ENCODE results near the gene NRXN3. TPM values are rescaled to one million over a fixed set of nuclear protein-coding genes. Genes with fewer than 3 reads are reported as not detected.
"Not testable (repeated sequence)": the region's sequence is repeated elsewhere in the genome, so short reads cannot be mapped to it uniquely, and the experiment has no call there.

NRXN3 gene
- total RNA-seq, 5 donors from 2014 or later (not counting 1 experiment from before 2014, with no cell fraction given) = not detected

- H3K36me3 Mint-ChIP-seq = no peaks in the 10 kb centered on the region
- H3K27me3 Mint-ChIP-seq = peaks cover 0 to 7% of the 10 kb centered on the region in 2 donors
- Histone ChIP-seq H3K4me1 (ENCODE audit: control insufficient read depth in 1 of 2, extremely low read depth in 1 of 2, insufficient read depth in 2 of 2, low read length in 2 of 2) (no peaks in the 10 kb centered on the region), H3K36me3 (ENCODE audit: control insufficient read depth in 2 of 2, extremely low read depth in 1 of 2, insufficient read depth in 1 of 2, low read length in 1 of 2) (no peaks in the 10 kb centered on the region), H3K4me3 (ENCODE audit: control insufficient read depth in 1 of 2, extremely low read depth in 1 of 2, low read length in 1 of 2) (no peak overlapping the region), H3K27ac (ENCODE audit: low read length) (no peak overlapping the region), H3K27me3 (replicated peaks in 1 of 2; ENCODE audit: control insufficient read depth in 2 of 2, extremely low read depth in 1 of 2, insufficient read depth in 2 of 2, low read length in 1 of 2) (no peaks in the 10 kb centered on the region), H3K9me3 (no peaks in the 10 kb centered on the region)
- no peak for DNase-seq
- H3K9me3 Mint-ChIP-seq = no peaks in the 10 kb centered on the region
- ChIA-PET CTCF (no interaction called here), POLR2A (no interaction called here)
- H3K4me1 Mint-ChIP-seq = no peaks in the 10 kb centered on the region
- ATAC-seq (replicated peaks in 1 of 4) = no peak
- no peak overlapping the region for H3K4me3 Mint-ChIP-seq
- H3K27ac Mint-ChIP-seq = no peak overlapping the region
- 13% methylated on average over 2 of the region's 2 CpGs for WGBS (ENCODE audit: insufficient coverage)
Observed at GRCh38 chr14:78425330-78425729, 255.2 kb downstream of the NRXN3 start.

- ATAC-seq (replicated peaks in 1 of 4) (no peak), DNase-seq (no peak)
- Histone ChIP-seq H3K9me3 (no peaks in the 10 kb centered on the region), H3K36me3 (ENCODE audit: control insufficient read depth in 2 of 2, extremely low read depth in 1 of 2, insufficient read depth in 1 of 2, low read length in 1 of 2) (no peaks in the 10 kb centered on the region), H3K4me1 (ENCODE audit: control insufficient read depth in 1 of 2, extremely low read depth in 1 of 2, insufficient read depth in 2 of 2, low read length in 2 of 2) (no peaks in the 10 kb centered on the region), H3K4me3 (ENCODE audit: control insufficient read depth in 1 of 2, extremely low read depth in 1 of 2, low read length in 1 of 2) (no peak overlapping the region), H3K27ac (ENCODE audit: low read length) (no peak overlapping the region), H3K27me3 (replicated peaks in 1 of 2; ENCODE audit: control insufficient read depth in 2 of 2, extremely low read depth in 1 of 2, insufficient read depth in 2 of 2, low read length in 1 of 2) (no peaks in the 10 kb centered on the region)
- Mint-ChIP-seq H3K27ac (no peak overlapping the region), H3K9me3 (no peaks in the 10 kb centered on the region), H3K4me1 (no peaks in the 10 kb centered on the region), H3K36me3 (no peaks in the 10 kb centered on the region), H3K27me3 (peaks cover 0 to 7% of the 10 kb centered on the region in 2 donors), H3K4me3 (no peak overlapping the region)
- 64% methylated on average over 3 of the region's 4 CpGs for WGBS (ENCODE audit: insufficient coverage)
- ChIA-PET CTCF (no interaction called here), POLR2A (no interaction called here)
Observed at GRCh38 chr14:78425782-78426181, 255.6 kb downstream of the NRXN3 start.

GRCh38 chr14:78432046-78432445 lies 261.9 kb downstream of the NRXN3 start:
- Mint-ChIP-seq H3K9me3 (no peaks in the 10 kb centered on the region), H3K4me3 (no peak overlapping the region), H3K36me3 (no peaks in the 10 kb centered on the region), H3K4me1 (no peaks in the 10 kb centered on the region), H3K27me3 (no peaks in the 10 kb centered on the region), H3K27ac (no peak overlapping the region)
- H3K36me3 ChIP-seq (ENCODE audit: control insufficient read depth in 2 of 2, extremely low read depth in 1 of 2, insufficient read depth in 1 of 2, low read length in 1 of 2) = no peaks in the 10 kb centered on the region
- H3K27me3 ChIP-seq (replicated peaks in 1 of 2; ENCODE audit: control insufficient read depth in 2 of 2, extremely low read depth in 1 of 2, insufficient read depth in 2 of 2, low read length in 1 of 2) = no peaks in the 10 kb centered on the region
- no peak for DNase-seq
- no peak for ATAC-seq (replicated peaks in 1 of 4)
- H3K4me1 ChIP-seq (ENCODE audit: control insufficient read depth in 1 of 2, extremely low read depth in 1 of 2, insufficient read depth in 2 of 2, low read length in 2 of 2) = no peaks in the 10 kb centered on the region
- H3K27ac ChIP-seq (ENCODE audit: low read length) = no peak overlapping the region
- POLR2A ChIA-PET = no interaction called here
- CTCF ChIA-PET = interaction anchor here in 1 of 2 donors (0.6 kb wide), 1 partner anchor 134 kb away, joined by 3 read pairs; no protein-coding TSS in a partner anchor
- no peak overlapping the region for H3K4me3 ChIP-seq (ENCODE audit: control insufficient read depth in 1 of 2, extremely low read depth in 1 of 2, low read length in 1 of 2)
- H3K9me3 ChIP-seq = no peaks in the 10 kb centered on the region
- 100% methylated on average over 1 of the region's 1 CpG for WGBS (ENCODE audit: insufficient coverage)

GRCh38 chr14:78437448-78437847 lies 267.3 kb downstream of the NRXN3 start:
- CTCF ChIA-PET; H3K36me3 ChIP-seq (ENCODE audit: control insufficient read depth in 2 of 2, extremely low read depth in 1 of 2, insufficient read depth in 1 of 2, low read length in 1 of 2); POLR2A ChIA-PET; H3K27me3 ChIP-seq (replicated peaks in 1 of 2; ENCODE audit: control insufficient read depth in 2 of 2, extremely low read depth in 1 of 2, insufficient read depth in 2 of 2, low read length in 1 of 2); H3K27ac ChIP-seq (ENCODE audit: low read length); H3K4me3 ChIP-seq (ENCODE audit: control insufficient read depth in 1 of 2, extremely low read depth in 1 of 2, low read length in 1 of 2); H3K36me3 Mint-ChIP-seq; H3K27me3 Mint-ChIP-seq; H3K4me1 ChIP-seq (ENCODE audit: control insufficient read depth in 1 of 2, extremely low read depth in 1 of 2, insufficient read depth in 2 of 2, low read length in 2 of 2); H3K4me3 Mint-ChIP-seq; H3K9me3 ChIP-seq; H3K27ac Mint-ChIP-seq; DNase-seq; H3K4me1 Mint-ChIP-seq; H3K9me3 Mint-ChIP-seq; ATAC-seq (replicated peaks in 1 of 4): not testable (repeated sequence)
- 50% methylated on average over 2 of the region's 3 CpGs for WGBS (ENCODE audit: insufficient coverage)

- Mint-ChIP-seq H3K9me3 (peaks cover 0 to 4% (median 0%) of the 10 kb centered on the region in 3 donors), H3K27ac (no peak overlapping the region), H3K4me1 (no peaks in the 10 kb centered on the region), H3K4me3 (no peak overlapping the region), H3K27me3 (peaks cover 9 to 10% of the 10 kb centered on the region in 2 donors), H3K36me3 (no peaks in the 10 kb centered on the region)
- ATAC-seq (replicated peaks in 1 of 4) (no peak), DNase-seq (no peak)
- Histone ChIP-seq H3K4me3 (ENCODE audit: control insufficient read depth in 1 of 2, extremely low read depth in 1 of 2, low read length in 1 of 2) (no peak overlapping the region), H3K27ac (ENCODE audit: low read length) (no peak overlapping the region), H3K9me3 (no peaks in the 10 kb centered on the region), H3K27me3 (replicated peaks in 1 of 2; ENCODE audit: control insufficient read depth in 2 of 2, extremely low read depth in 1 of 2, insufficient read depth in 2 of 2, low read length in 1 of 2) (peaks cover 0 to 5% of the 10 kb centered on the region in 2 experiments), H3K4me1 (ENCODE audit: control insufficient read depth in 1 of 2, extremely low read depth in 1 of 2, insufficient read depth in 2 of 2, low read length in 2 of 2) (no peaks in the 10 kb centered on the region), H3K36me3 (ENCODE audit: control insufficient read depth in 2 of 2, extremely low read depth in 1 of 2, insufficient read depth in 1 of 2, low read length in 1 of 2) (no peaks in the 10 kb centered on the region)
- POLR2A ChIA-PET = no interaction called here
- WGBS (ENCODE audit: insufficient coverage) = 44% methylated on average over 5 of the region's 7 CpGs
- CTCF ChIA-PET = no interaction called here
Observed at GRCh38 chr14:78440356-78440894, 270.3 kb downstream of the NRXN3 start.

- Histone ChIP-seq H3K4me1 (ENCODE audit: control insufficient read depth in 1 of 2, extremely low read depth in 1 of 2, insufficient read depth in 2 of 2, low read length in 2 of 2) (no peaks in the 10 kb centered on the region), H3K27me3 (replicated peaks in 1 of 2; ENCODE audit: control insufficient read depth in 2 of 2, extremely low read depth in 1 of 2, insufficient read depth in 2 of 2, low read length in 1 of 2) (peaks cover 0 to 5% of the 10 kb centered on the region in 2 experiments), H3K9me3 (no peaks in the 10 kb centered on the region), H3K36me3 (ENCODE audit: control insufficient read depth in 2 of 2, extremely low read depth in 1 of 2, insufficient read depth in 1 of 2, low read length in 1 of 2) (no peaks in the 10 kb centered on the region), H3K27ac (ENCODE audit: low read length) (no peak overlapping the region), H3K4me3 (ENCODE audit: control insufficient read depth in 1 of 2, extremely low read depth in 1 of 2, low read length in 1 of 2) (no peak overlapping the region)
- Mint-ChIP-seq H3K36me3 (no peaks in the 10 kb centered on the region), H3K27me3 (peaks cover 5 to 13% of the 10 kb centered on the region in 2 donors), H3K9me3 (peaks cover 0 to 5% (median 0%) of the 10 kb centered on the region in 3 donors), H3K27ac (no peak overlapping the region), H3K4me3 (no peak overlapping the region), H3K4me1 (no peaks in the 10 kb centered on the region)
- ChIA-PET POLR2A (no interaction called here), CTCF (interaction anchor here in 1 of 2 donors (0.5 kb wide), 1 partner anchor 402 kb away, joined by 5 read pairs; no protein-coding TSS in a partner anchor)
- no peak for DNase-seq
- ATAC-seq (replicated peaks in 1 of 4) = no peak
Observed at GRCh38 chr14:78443834-78444233, 273.7 kb downstream of the NRXN3 start.

GRCh38 chr14:78445275-78445674 lies 275.1 kb downstream of the NRXN3 start:
- peaks cover 4 to 13% of the 10 kb centered on the region in 2 donors for H3K27me3 Mint-ChIP-seq
- H3K27ac Mint-ChIP-seq = no peak overlapping the region
- Histone ChIP-seq H3K9me3 (no peaks in the 10 kb centered on the region), H3K4me1 (ENCODE audit: control insufficient read depth in 1 of 2, extremely low read depth in 1 of 2, insufficient read depth in 2 of 2, low read length in 2 of 2) (no peaks in the 10 kb centered on the region), H3K4me3 (ENCODE audit: control insufficient read depth in 1 of 2, extremely low read depth in 1 of 2, low read length in 1 of 2) (no peak overlapping the region), H3K27ac (ENCODE audit: low read length) (no peak overlapping the region), H3K27me3 (replicated peaks in 1 of 2; ENCODE audit: control insufficient read depth in 2 of 2, extremely low read depth in 1 of 2, insufficient read depth in 2 of 2, low read length in 1 of 2) (peaks cover 0 to 3% of the 10 kb centered on the region in 2 experiments), H3K36me3 (ENCODE audit: control insufficient read depth in 2 of 2, extremely low read depth in 1 of 2, insufficient read depth in 1 of 2, low read length in 1 of 2) (no peaks in the 10 kb centered on the region)
- no peak overlapping the region for H3K4me3 Mint-ChIP-seq
- CTCF ChIA-PET = interaction anchor here in 1 of 2 donors (0.5 kb wide), 1 partner anchor 312 kb away, joined by 6 read pairs; no protein-coding TSS in a partner anchor
- DNase-seq (no peak), ATAC-seq (replicated peaks in 1 of 4) (no peak)
- no peaks in the 10 kb centered on the region for H3K36me3 Mint-ChIP-seq
- peaks cover 0 to 5% (median 0%) of the 10 kb centered on the region in 3 donors for H3K9me3 Mint-ChIP-seq
- H3K4me1 Mint-ChIP-seq = no peaks in the 10 kb centered on the region
- POLR2A ChIA-PET = no interaction called here
- WGBS (ENCODE audit: insufficient coverage) = 71% methylated on average over 1 of the region's 3 CpGs
